Activated CD4-positive, CD25-positive, alpha-beta regulatory T cell (primary cell): ENCODE measurements around the gene UNC13B.
"Not testable (repeated sequence)": the region's sequence is repeated elsewhere in the genome, so short reads cannot be mapped to it uniquely, and the experiment has no call there.

ENCODE experiments used
- DNase-seq, 4 experiments: peaks; one replicate each; lab custom pipeline; 2025; lab: John Stamatoyannopoulos, UW

Gene UNC13B

GRCh38 chr9:35161713-35162604 is at the start of gene UNC13B:
TSS of gene UNC13B (plus strand) at chr9:35162009. CDS start at chr9:35162284, 275 bp downstream.
- peak; percentile 36 to 58 (median 43) for DNase-seq

GRCh38 chr9:35112257-35113020 is 49.4 kb upstream of the UNC13B start:
- DNase-seq = no peak

- DNase-seq = peak in 2 of 4 experiments; percentile 22 to 31
Observed at GRCh38 chr9:35114113-35114839, 47.5 kb upstream of the UNC13B start.

GRCh38 chr9:35114840-35115628 is 46.8 kb upstream of the UNC13B start:
- no peak for DNase-seq

- DNase-seq = peak; percentile 80 to 89 (median 85)
Observed at GRCh38 chr9:35115680-35116538, 45.9 kb upstream of the UNC13B start, which contains the start of gene ATOSB. TSS of gene ATOSB (minus strand) at chr9:35115862. CDS start at chr9:35108274, 7,588 bp downstream.

GRCh38 chr9:35116539-35116897 is 45.3 kb upstream of the UNC13B start:
- DNase-seq = no peak

- peak; percentile 64 to 80 (median 77) for DNase-seq
Observed at GRCh38 chr9:35116898-35117551, 44.8 kb upstream of the UNC13B start.

GRCh38 chr9:35134920-35135319 is 26.9 kb upstream of the UNC13B start:
- DNase-seq = no peak

GRCh38 chr9:35135988-35136387 is 25.8 kb upstream of the UNC13B start:
- DNase-seq = no peak

GRCh38 chr9:35136866-35137265 is 24.9 kb upstream of the UNC13B start:
- DNase-seq = no peak

- no peak for DNase-seq
Observed at GRCh38 chr9:35140093-35140492, 21.7 kb upstream of the UNC13B start.

GRCh38 chr9:35142037-35142436 is 19.8 kb upstream of the UNC13B start:
- DNase-seq = no peak

- DNase-seq = not testable (repeated sequence)
Observed at GRCh38 chr9:35147941-35148563, 13.8 kb upstream of the UNC13B start.

GRCh38 chr9:35152926-35153325 is 8.9 kb upstream of the UNC13B start:
- DNase-seq = no peak

- no peak for DNase-seq
Observed at GRCh38 chr9:35156781-35157180, 5.0 kb upstream of the UNC13B start.

GRCh38 chr9:35157836-35158235 is 4.0 kb upstream of the UNC13B start:
- DNase-seq = not testable (repeated sequence)

GRCh38 chr9:35158501-35159280 is 3.1 kb upstream of the UNC13B start:
- DNase-seq = no peak

- DNase-seq = no peak
Observed at GRCh38 chr9:35162605-35163315, 951 bp downstream of the UNC13B start.
